ENCODE data around the gene DZANK1. TPM values are rescaled to one million over a fixed set of nuclear protein-coding genes. Genes with fewer than 3 reads are reported as not detected.

The DZANK1 gene
- 1 to 10 TPM in 3 of 4 donors, under 1 TPM in 1; 0.65 to 2.2 (median 2.0) TPM for total RNA-seq

DNA sequence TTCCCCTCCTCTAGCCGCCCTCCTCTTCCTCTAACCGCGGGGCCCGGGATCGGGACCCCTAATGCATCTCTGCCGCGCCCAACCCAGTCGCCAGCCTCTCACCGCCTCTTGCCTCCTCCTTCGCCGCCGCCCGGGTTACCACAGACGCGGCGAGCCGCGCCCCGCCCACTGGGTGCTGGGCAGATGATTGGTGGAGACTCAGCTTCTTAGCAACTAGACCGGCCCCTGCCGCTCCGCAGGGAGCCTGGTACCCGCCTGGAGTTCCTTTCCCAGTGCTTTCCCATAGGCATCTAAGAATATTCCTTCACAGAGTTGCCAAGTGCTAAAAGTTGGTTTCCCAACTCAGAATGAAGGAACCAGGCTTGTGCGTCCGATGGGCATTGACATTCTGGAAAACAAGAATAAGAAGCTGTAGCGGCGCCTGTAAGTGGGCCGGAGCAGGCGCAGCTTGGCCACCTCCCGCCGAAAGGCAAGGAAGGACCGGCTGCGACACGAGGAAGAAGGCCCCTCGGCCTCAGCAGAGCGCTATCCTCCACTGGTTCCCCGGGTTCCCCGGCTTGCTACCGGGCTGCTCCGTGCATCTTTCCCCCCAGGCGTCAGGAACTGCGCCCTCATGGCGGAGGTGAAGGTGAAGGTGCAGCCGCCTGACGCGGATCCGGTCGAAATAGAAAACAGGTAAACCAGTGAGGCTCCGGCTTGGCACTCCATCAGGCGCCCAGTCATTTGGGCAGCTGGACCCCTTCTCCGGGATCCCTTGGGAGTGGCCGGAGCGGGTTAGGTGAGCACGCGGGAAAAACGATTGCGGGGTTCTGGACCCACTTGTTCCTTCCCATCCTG, at the start of gene DZANK1, which contains the start of gene POLR3F:
Gene DZANK1, minus strand, starts transcription at position 137 of the 837 bp plus-strand sequence. CDS start 1,672 bp downstream, outside the sequence.
Gene POLR3F, plus strand, starts transcription at position 497 of the 837 bp plus-strand sequence. Its CDS starts 117 bp downstream, at position 614.
- TF ChIP-seq, protein P1, sequence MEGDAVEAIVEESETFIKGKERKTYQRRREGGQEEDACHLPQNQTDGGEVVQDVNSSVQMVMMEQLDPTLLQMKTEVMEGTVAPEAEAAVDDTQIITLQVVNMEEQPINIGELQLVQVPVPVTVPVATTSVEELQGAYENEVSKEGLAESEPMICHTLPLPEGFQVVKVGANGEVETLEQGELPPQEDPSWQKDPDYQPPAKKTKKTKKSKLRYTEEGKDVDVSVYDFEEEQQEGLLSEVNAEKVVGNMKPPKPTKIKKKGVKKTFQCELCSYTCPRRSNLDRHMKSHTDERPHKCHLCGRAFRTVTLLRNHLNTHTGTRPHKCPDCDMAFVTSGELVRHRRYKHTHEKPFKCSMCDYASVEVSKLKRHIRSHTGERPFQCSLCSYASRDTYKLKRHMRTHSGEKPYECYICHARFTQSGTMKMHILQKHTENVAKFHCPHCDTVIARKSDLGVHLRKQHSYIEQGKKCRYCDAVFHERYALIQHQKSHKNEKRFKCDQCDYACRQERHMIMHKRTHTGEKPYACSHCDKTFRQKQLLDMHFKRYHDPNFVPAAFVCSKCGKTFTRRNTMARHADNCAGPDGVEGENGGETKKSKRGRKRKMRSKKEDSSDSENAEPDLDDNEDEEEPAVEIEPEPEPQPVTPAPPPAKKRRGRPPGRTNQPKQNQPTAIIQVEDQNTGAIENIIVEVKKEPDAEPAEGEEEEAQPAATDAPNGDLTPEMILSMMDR (IDR thresholded peaks at IDR 0.05; ENCODE audit: low read depth), result no peak

GRCh38 chr20:18515973-18516372, 49.1 kb upstream of the DZANK1 start:
- TF ChIP-seq, protein P1 (IDR thresholded peaks at IDR 0.05; ENCODE audit: low read depth), result no peak

DNA sequence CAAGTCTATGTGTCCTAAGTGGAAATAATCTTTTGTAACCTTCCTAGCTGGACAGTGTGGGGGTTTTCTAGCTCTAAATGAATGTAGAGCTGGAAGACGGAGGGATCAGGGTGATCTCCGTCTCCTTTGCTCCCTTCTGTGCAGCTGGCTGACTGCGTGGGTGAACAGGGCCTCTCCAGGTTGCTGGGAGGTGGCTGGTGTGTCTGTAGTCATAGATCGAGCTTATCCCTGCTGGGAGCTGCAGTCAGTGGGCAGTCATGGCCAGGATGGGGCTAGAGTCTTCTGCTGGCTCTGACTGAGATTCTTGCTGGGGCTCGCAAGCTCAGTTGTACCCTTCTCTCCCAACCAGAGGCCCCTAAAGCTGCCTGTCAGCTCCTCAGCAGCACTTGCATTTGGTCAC, 47.3 kb upstream of the DZANK1 start:
- TF ChIP-seq, protein P1 (IDR thresholded peaks at IDR 0.05; ENCODE audit: low read depth), result no peak

- TF ChIP-seq, protein P1 (IDR thresholded peaks at IDR 0.05; ENCODE audit: low read depth), result no peak
These were observed 46.4 kb upstream of the DZANK1 start for GRCh38 chr20:18513208-18513607.

- TF ChIP-seq, protein P1 (IDR thresholded peaks at IDR 0.05; ENCODE audit: low read depth), result no peak
These were observed 44.7 kb upstream of the DZANK1 start for GRCh38 chr20:18511571-18511970.

GRCh38 chr20:18507218-18508191, 40.7 kb upstream of the DZANK1 start, which contains the start of gene SEC23B:
SEC23B (plus strand) TSS chr20:18507940; CDS start chr20:18510836, 2,896 bp downstream.
- TF ChIP-seq, protein P1 (IDR thresholded peaks at IDR 0.05; ENCODE audit: low read depth), result no peak

Data from subcutaneous adipose tissue (tissue), 4 donors.